Measurements from ENCODE around the gene CLEC7A.

DNA sequence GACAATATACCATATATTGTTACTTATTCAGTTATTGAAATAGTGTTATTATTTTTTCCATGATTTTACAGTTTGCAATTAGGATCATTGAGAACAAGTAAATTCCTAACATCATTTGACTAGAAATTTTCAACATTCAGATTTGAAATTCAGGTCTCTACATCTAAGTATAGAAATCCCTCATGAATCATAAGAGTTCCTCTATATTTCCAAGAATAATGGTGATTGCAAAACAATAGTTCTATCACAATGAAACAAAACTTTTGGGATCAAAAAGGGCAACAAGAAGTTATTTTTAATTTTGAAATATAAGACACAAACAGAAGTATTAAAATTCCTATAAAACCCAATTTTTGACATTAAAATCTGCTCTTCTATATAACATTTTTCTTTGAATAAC is 42.0 kb downstream of the CLEC7A start:
- TF ChIP-seq, protein P1, sequence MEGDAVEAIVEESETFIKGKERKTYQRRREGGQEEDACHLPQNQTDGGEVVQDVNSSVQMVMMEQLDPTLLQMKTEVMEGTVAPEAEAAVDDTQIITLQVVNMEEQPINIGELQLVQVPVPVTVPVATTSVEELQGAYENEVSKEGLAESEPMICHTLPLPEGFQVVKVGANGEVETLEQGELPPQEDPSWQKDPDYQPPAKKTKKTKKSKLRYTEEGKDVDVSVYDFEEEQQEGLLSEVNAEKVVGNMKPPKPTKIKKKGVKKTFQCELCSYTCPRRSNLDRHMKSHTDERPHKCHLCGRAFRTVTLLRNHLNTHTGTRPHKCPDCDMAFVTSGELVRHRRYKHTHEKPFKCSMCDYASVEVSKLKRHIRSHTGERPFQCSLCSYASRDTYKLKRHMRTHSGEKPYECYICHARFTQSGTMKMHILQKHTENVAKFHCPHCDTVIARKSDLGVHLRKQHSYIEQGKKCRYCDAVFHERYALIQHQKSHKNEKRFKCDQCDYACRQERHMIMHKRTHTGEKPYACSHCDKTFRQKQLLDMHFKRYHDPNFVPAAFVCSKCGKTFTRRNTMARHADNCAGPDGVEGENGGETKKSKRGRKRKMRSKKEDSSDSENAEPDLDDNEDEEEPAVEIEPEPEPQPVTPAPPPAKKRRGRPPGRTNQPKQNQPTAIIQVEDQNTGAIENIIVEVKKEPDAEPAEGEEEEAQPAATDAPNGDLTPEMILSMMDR (IDR thresholded peaks at IDR 0.05 in 4 of 5, conservative IDR thresholded peaks at IDR 0.05 in 1 of 5): no peak
- TF ChIP-seq POLR2A (IDR thresholded peaks at IDR 0.05): no peak
